DMS114 treated with DMSO at 0.1 percent for 48 hours (cell line): ENCODE data around the gene CCDC81.

ENCODE experiments used
- DNase-seq: peaks from one replicate; lab custom pipeline; 2025; ENCODE audit not compliant: unreplicated experiment; lab: John Stamatoyannopoulos, UW

Gene CCDC81

DNA sequence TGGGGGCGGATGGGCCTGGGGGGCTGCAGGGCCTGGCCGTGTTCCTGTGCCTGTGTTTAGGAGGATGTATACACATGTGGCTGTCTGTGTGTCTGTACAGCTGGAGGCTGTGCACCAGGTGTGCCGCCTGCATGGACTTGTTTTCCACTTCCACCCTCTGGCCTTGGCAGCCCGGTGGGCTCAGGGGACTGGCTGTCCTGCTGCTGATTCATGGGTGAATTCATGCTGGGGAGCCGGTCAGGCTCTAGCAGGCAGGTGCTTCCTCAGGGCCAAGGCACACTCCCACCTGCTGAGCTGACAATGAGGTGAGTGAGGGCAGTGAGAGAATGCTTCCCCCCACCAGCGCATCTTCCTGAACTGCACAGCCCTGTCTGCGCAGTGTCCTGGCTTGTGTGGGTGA, 88.4 kb downstream of the CCDC81 start:
- no peak for DNase-seq

DNA sequence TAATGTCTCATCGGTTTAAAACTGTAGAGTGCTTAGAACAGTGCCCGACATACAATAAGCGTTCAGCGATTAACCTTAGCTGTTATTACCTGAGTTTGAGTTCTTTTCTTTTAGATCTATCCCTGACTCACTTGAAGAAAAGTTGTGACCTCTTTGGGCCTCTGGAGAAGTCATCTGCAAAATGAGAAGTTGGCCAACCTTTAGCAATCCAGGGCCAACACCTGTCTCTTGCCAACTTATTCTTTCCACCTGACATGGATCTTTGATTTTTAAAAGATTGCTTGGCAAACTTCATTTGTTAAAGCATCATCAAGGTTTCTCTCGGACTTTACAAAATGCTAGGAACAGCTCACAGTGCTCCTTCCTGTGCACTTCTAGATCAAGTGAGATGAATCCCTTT, 89.3 kb downstream of the CCDC81 start:
- DNase-seq, result no peak

DNA sequence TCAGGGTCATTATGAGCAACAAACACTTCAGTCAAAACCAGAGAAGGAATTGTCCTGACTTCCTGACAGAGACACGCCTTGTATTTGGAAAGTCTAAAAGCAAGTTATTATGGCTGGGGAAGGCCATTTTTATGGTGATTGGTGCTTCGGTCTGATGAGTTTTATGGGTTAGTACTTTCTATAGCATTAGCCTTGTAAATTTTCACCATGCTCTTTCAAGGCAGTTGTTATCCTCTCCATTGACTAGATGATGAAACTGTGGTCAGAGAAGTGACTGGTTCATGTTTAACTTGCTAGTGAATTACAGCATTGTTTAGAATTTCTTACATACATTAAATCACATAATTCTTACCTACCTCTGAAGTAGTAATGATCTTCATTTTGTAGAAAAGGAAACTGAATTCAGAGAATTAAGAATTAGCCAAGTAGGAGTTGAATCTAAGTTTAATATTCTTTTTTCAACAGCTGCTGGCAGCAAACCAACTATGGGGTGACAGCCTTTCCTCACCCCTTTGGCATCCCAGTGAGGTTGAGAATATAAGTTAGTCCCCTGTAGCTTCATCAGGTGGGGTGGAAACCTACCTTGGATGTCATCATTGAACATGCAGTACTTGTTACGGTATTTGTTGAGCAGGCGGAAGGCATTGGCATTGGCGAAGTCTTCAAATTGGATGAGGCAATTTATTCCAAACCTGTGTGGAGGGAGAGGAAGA, 90.0 kb downstream of the CCDC81 start:
- DNase-seq, result no peak

DNA sequence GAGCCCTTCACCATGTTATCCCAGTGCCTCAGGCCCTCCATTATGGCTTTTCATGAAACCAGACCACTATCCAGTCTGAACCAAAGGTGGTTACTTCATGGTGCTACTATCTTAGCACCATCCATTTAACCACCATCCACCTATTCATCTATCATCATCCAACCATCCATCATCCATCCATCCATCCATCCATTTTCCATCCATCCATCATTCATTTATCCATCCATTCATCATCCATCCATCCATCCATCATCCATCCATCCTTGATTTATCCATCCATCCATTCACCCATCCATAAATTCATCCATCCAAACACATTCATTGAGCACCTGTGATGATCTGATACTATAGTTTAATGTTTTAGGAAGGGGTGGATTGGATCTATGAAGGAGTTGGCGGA, 93.5 kb downstream of the CCDC81 start:
- DNase-seq, result no peak

DNA sequence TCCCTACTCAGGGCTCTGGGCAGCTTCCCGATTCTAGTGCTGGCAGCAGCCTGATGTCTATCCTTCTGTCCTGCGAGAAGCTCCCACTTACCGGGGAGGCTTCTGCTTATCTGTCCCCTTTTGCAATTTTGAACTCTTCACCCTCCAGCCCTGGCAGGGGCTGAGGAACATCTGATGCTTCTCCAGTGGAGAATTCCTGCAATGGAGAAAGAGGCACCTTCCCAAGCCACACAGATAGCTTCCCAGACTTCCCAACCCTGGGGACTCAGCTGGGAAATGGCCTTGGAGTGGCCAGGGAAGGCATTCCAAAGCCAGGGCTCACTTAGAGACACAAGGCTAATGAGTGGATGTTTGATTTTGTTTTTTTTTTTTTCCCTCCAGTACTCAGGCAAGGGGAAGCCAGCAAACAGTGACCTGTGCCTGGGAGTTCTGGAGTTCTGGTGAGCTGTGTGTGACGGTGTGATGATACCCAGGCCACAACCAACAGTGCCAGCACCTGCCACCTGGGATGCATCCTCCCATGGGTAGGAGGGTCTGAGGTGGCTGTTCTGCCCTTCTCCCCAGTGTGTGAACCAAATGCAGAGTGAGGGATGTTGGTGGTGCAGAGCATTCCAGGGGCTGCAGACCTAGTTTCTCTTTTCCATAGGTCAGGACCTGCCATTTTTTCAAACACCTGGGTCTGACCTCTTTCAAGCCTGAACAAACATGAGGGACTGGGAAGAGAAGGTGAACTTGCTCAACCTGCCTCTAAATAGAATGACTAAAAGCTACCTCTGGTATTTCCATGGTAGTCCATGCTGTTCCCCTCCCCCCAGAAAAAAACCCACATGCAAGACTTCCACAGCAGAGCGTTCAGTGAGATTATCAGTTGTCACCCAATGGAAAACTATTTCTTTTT, 95.1 kb downstream of the CCDC81 start:
- DNase-seq, result no peak
